K562 (cell line): ENCODE measurements around the gene RPL39. TPM values are rescaled to one million over a fixed set of nuclear protein-coding genes. Genes with fewer than 3 reads are reported as not detected.

ENCODE experiments used
- ATAC-seq: fragments of 200-7000 bp; cut with Tn5 transposase; 3 replicates; pipeline ENCODE4 v1.9.1; 2020; ENCODE audit warnings: moderate library complexity
- BruUV-seq: library from RNA; stranded (reverse); fragments of 400-500 nt; replicated peaks from 2 replicates; lab custom pipeline; 2021; lab: Mats Ljungman, UMichigan
- CTCF ChIA-PET: fragments of 300-600 bp; formaldehyde crosslinking; extraction: SDS; loops from one replicate; lab custom pipeline; 2021; ENCODE audit warnings: low intra/inter-chr PET ratio; lab: Yijun Ruan, JAX
- POLR2A ChIA-PET: fragments of 300-600, 350-650 bp; sonication (Branson Sonifier 250); formaldehyde crosslinking; extraction: SDS; loops from one replicate; lab custom pipeline; 2021; ENCODE audit warnings: antibody characterized with exemption, inconsistent platforms; lab: Yijun Ruan, JAX
- DNase-seq, 4 experiments: peaks; one replicate each; pipeline versions ENCODE4 v3.0.0 to v3.0.0-alpha.2; 2011 to 2018; ENCODE audit warnings: low spot score in 3 of 4, mixed read lengths in 3 of 4; ENCODE audit errors: extremely low read depth in 1 of 4
- FAIRE-seq: peaks from 2 replicates; lab custom pipeline; 2011; peaks lifted over from hg19 to GRCh38; lab: Jason Lieb, UNC
- H2AFZ ChIP-seq: 2 replicates; pipeline ENCODE4 v1.6.0; 2011; ENCODE audit warnings: low read depth, low read length, control low read depth, inconsistent platforms
- H3K27ac ChIP-seq: fragments of 200-600 bp; 3 replicates; pipeline ENCODE4 v1.8.0; 2011; ENCODE audit warnings: low read depth, mild to moderate bottlenecking, control low read depth, inconsistent platforms, low read length, moderate library complexity, mixed read lengths; ENCODE audit errors: extremely low read depth
- H3K27me3 ChIP-seq, 2 experiments: fragments of 300-600 bp in 1 of 2; 2 replicates in 1 of 2; 3 replicates in 1 of 2; pipeline versions ENCODE4 v1.6.0 to v1.8.0; 2011; ENCODE audit warnings: inconsistent platforms in 2 of 2, low read length in 2 of 2, mild to moderate bottlenecking in 1 of 2, mixed read lengths in 1 of 2, moderate library complexity in 1 of 2; ENCODE audit not compliant: control insufficient read depth in 2 of 2, insufficient read depth in 2 of 2
- H3K36me3 ChIP-seq: fragments of 300-600 bp; 3 replicates; pipeline ENCODE4 v1.8.0; 2011; ENCODE audit warnings: mild to moderate bottlenecking, low read length, inconsistent platforms; ENCODE audit not compliant: control insufficient read depth, insufficient read depth
- H3K4me1 ChIP-seq, 2 experiments: fragments of 200-600 bp in 1 of 2; replicated peaks in 1 of 2; 2 replicates in 1 of 2; 3 replicates in 1 of 2; pipeline versions ENCODE4 v1.5.1 to v1.8.0; 2011; ENCODE audit warnings: inconsistent platforms in 2 of 2, low read length in 2 of 2, mild to moderate bottlenecking in 1 of 2, mixed read lengths in 1 of 2, moderate library complexity in 1 of 2; ENCODE audit not compliant: control insufficient read depth in 2 of 2, insufficient read depth in 2 of 2
- H3K4me2 ChIP-seq: 2 replicates; pipeline ENCODE4 v1.6.1; 2011; ENCODE audit warnings: low read length, control low read depth, inconsistent platforms, mixed read lengths; ENCODE audit not compliant: insufficient read depth
- H3K4me3 ChIP-seq: fragments of 200-600 bp; sonication (generic), shearing (Covaris generic); 2 replicates; pipeline ENCODE4 v1.5.1; 2016; ENCODE audit warnings: control low read depth, inconsistent platforms
- H3K79me2 ChIP-seq: fragments of 200-600 bp; 3 replicates; pipeline ENCODE4 v1.8.0; 2011; ENCODE audit warnings: low read length, inconsistent platforms; ENCODE audit not compliant: control insufficient read depth, insufficient read depth
- H3K9ac ChIP-seq, 2 experiments: 2 replicates each; pipeline versions ENCODE4 v1.6.0 to v1.6.1; 2011; ENCODE audit warnings: low read depth in 2 of 2, low read length in 2 of 2, control low read depth in 1 of 2, inconsistent platforms in 1 of 2, mild to moderate bottlenecking in 1 of 2, mixed read lengths in 1 of 2; ENCODE audit not compliant: insufficient read depth in 1 of 2
- H3K9me1 ChIP-seq: one replicate; pipeline ENCODE4 v1.6.0; 2011; ENCODE audit warnings: inconsistent platforms, mild to moderate bottlenecking, low read length, moderate library complexity; ENCODE audit not compliant: control insufficient read depth, insufficient read depth
- H3K9me3 ChIP-seq: replicated peaks from 2 replicates; pipeline ENCODE4 v1.5.1; 2011; ENCODE audit warnings: low read depth, low read length, inconsistent platforms; ENCODE audit not compliant: control insufficient read depth, insufficient read depth
- H4K20me1 ChIP-seq: replicated peaks from 2 replicates; pipeline ENCODE4 v1.6.1; 2011; ENCODE audit warnings: low read length, inconsistent platforms, mixed read lengths; ENCODE audit not compliant: control insufficient read depth, insufficient read depth
- ELK3 ChIP-seq: fragments of 450-650 bp; formaldehyde crosslinking; IDR thresholded peaks from 2 replicates; pipeline ENCODE4 v1.4.0; 2020; ENCODE audit warnings: mild to moderate bottlenecking
- MCM3 ChIP-seq: fragments of 450-650 bp; IDR thresholded peaks from 2 replicates; pipeline ENCODE4 v1.6.1; 2016
- ZBTB33 ChIP-seq: sonication (generic); formaldehyde crosslinking; IDR thresholded peaks from 2 replicates; pipeline ENCODE4 v1.8.1; 2023; ENCODE audit warnings: mild to moderate bottlenecking, missing genetic modification reagents
- WGBS: fragments of 100-300 bp; shearing (Covaris generic); methylation state at CpG from one replicate; pipeline ENCODE4 v1.1.6; 2016; ENCODE audit warnings: low coverage, mixed read lengths; ENCODE audit not compliant: insufficient coverage; ENCODE audit errors: missing lambda C conversion rate; 5-methylcytosine and 5-hydroxymethylcytosine counted together
- in situ Hi-C: fragments of 300-500 bp; cut with MboI; formaldehyde crosslinking; loops from 4 replicates; pipeline ENCODE4 v1.15.0; 2018; ENCODE audit warnings: inconsistent platforms, mixed read lengths
- intact Hi-C: fragments of 100-400 bp; cut with micrococcal nuclease; formaldehyde crosslinking; loops from 2 replicates; pipeline ENCODE4 v1.14.2; 2022
- polyA plus RNA-seq, 8 experiments: library from polyadenylated mRNA; depleted of rRNA in 4 of 8; stranded (reverse) in 5 of 8; unstranded in 3 of 8; fragments of >200 nt; fragmentation: Nextera tagmentation in 2 of 8; fragmentation: Illumina TruSeq in 1 of 8; extraction: Ambion mirVana in 2 of 8; extraction: Trizol in 1 of 8; gene quantifications; 2 replicates each; pipeline versions ENCODE4 v1.2.1 to v1.2.3, GENCODE V29; 2011 to 2014; ENCODE audit warnings: inconsistent platforms in 1 of 8, missing spikeins in 1 of 8
- total RNA-seq, 7 experiments: library from RNA; depleted of rRNA in 6 of 7; stranded (reverse); fragments of >200 nt in 6 of 7; fragmentation: Illumina TruSeq in 2 of 7; extraction: Trizol in 2 of 7; gene quantifications; 2 replicates each; pipeline versions ENCODE4 v1.2.1 to v1.2.3, GENCODE V29; 2011 to 2021; ENCODE audit warnings: low replicate concordance in 1 of 7

Gene RPL39
- total and polyA plus RNA-seq, 9 of the 15 experiments (the other 6 are each of a cell fraction or from before 2014, with no cell fraction given): 1,382 to 5,043 (median 3,226) TPM

- no peak for TF ChIP-seq MCM3
- TF ChIP-seq ZBTB33 (CRISPR knock-in tag): peak; percentile 85
- TF ChIP-seq ELK3: no peak
- no TSS peak for BruUV-seq
- Histone ChIP-seq H3K4me2 (no peak overlapping the region), H3K9ac (no peak overlapping the region; a peak in 1 of 4 replicates), H3K27me3 (no peaks in the 10 kb centered on the region), H3K9me1 (no peaks in the 10 kb centered on the region), H3K4me1 (peaks cover 0 to 24% of the 10 kb centered on the region in 2 experiments; a peak in 3 of 5 replicates), H2AFZ (no peak overlapping the region), H3K4me3 (no peak overlapping the region), H3K9me3 (no peaks in the 10 kb centered on the region), H3K79me2 (no peaks in the 10 kb centered on the region), H3K36me3 (no peaks in the 10 kb centered on the region), H4K20me1 (no peaks in the 10 kb centered on the region; the same call in 1 of the 2 replicates), H3K27ac (no peak overlapping the region)
- ChIA-PET CTCF (interaction anchor here (0.6 to 0.9 kb wide), 2 partner anchors 31 to 32 kb away, joined by 3 to 6 read pairs; partner anchors contain the start of gene RPL39), POLR2A (interaction anchor here (1.0 kb wide), 1 partner anchor 33 kb away, joined by 4 read pairs; the partner anchor contains the start of gene RPL39)
- intact Hi-C loops (no loop called here), in situ Hi-C loops (no loop called here)
- ATAC-seq (no peak), DNase-seq (no peak), FAIRE-seq (no peak)
- 88% methylated on average over 10 of the region's 44 CpGs for WGBS
Observed at GRCh38 chrX:119759248-119759766, 32.1 kb downstream of the RPL39 start.
